GM12873 (cell line): Measurements from ENCODE around the gene POU3F1.
A peak's percentile ranks its signal among the peaks of the same experiment; 100 is the strongest.

Experiments used
- CTCF ChIP-seq: IDR thresholded peaks from 2 replicates; pipeline ENCODE4 v1.5.1; 2012; ENCODE audit warnings: low read depth, mild to moderate bottlenecking, moderate library complexity, low read length, control low read depth; ENCODE audit not compliant: insufficient read depth; ENCODE audit errors: missing control alignments

POU3F1 gene

GRCh38 chr1:38074302-38074677 lies 27.7 kb upstream of the POU3F1 start:
- TF ChIP-seq CTCF = no peak

- TF ChIP-seq CTCF = no peak
Measured at GRCh38 chr1:38073534-38074301, 27.1 kb upstream of the POU3F1 start.

- no peak for TF ChIP-seq CTCF
Measured at GRCh38 chr1:38072858-38073257, 26.3 kb upstream of the POU3F1 start.

- TF ChIP-seq CTCF = peak; percentile 74
Measured at GRCh38 chr1:38071312-38072256, 25.0 kb upstream of the POU3F1 start.

- TF ChIP-seq CTCF = no peak
Measured at GRCh38 chr1:38068980-38069340, 22.4 kb upstream of the POU3F1 start.

- TF ChIP-seq CTCF = no peak
Measured at GRCh38 chr1:38068220-38068979, 21.8 kb upstream of the POU3F1 start.
